K562 (cell line): ENCODE measurements around the gene C21orf58.

Experiments used
- CBX5 ChIP-seq: IDR thresholded peaks from 2 replicates; pipeline ENCODE4 v1.6.1; 2014; ENCODE audit warnings: low read depth, borderline replicate concordance
- CTCF ChIP-seq, 3 experiments: IDR thresholded peaks in 2 of 3; conservative IDR thresholded peaks in 1 of 3; 2 replicates each; pipeline ENCODE4 v1.5.1; 2011 to 2012; ENCODE audit warnings: low read length in 3 of 3, mild to moderate bottlenecking in 3 of 3, control low read depth in 2 of 3, improper control_type of control experiment in 1 of 3, inconsistent platforms in 1 of 3, low read depth in 1 of 3, mixed read lengths in 1 of 3, moderate library complexity in 1 of 3; ENCODE audit not compliant: insufficient read depth in 2 of 3
- RAD21 ChIP-seq, 2 experiments: fragments of 250-450 bp in 1 of 2; fragments of 450-650 bp in 1 of 2; sonication (Bioruptor Pico) in 1 of 2; formaldehyde crosslinking in 1 of 2; IDR thresholded peaks in 1 of 2; conservative IDR thresholded peaks in 1 of 2; 2 replicates each; pipeline versions ENCODE4 v1.4.0 to v1.8.0; 2020 to 2022; ENCODE audit warnings: mild to moderate bottlenecking in 2 of 2, moderate library complexity in 1 of 2
- RREB1 ChIP-seq: fragments of 250-450 bp; sonication (Bioruptor Pico); IDR thresholded peaks from 2 replicates; pipeline ENCODE4 v1.4.0; 2020
- SETDB1 ChIP-seq: IDR thresholded peaks from one replicate; pipeline ENCODE4 v1.6.1; 2012; ENCODE audit warnings: low read length, control low read depth, inconsistent platforms
- YY1 ChIP-seq, 3 experiments: IDR thresholded peaks; 2 replicates each; pipeline ENCODE4 v1.6.1; 2011; ENCODE audit warnings: low read length in 2 of 3, mild to moderate bottlenecking in 2 of 3, moderate library complexity in 2 of 3, borderline replicate concordance in 1 of 3, control low read depth in 1 of 3, low read depth in 1 of 3; ENCODE audit not compliant: insufficient read depth in 3 of 3, insufficient replicate concordance in 2 of 3, control insufficient read depth in 1 of 3, insufficient read length in 1 of 3; ENCODE audit errors: extremely low read depth in 1 of 3
- ZBTB5 ChIP-seq: fragments of 450-650 bp; IDR thresholded peaks from 2 replicates; pipeline ENCODE4 v1.6.1; 2017; ENCODE audit warnings: antibody characterized with exemption
- ZNF146 ChIP-seq: IDR thresholded peaks from one replicate; pipeline ENCODE4 v1.6.1; 2018; ENCODE audit warnings: missing compliant biosample characterization; ENCODE audit not compliant: unreplicated experiment

- TF ChIP-seq YY1 (IDR thresholded peaks at IDR 0.05; ENCODE audit: borderline replicate concordance in 1 of 3, control insufficient read depth in 1 of 3, extremely low read depth in 1 of 3, insufficient read depth in 3 of 3, insufficient read length in 1 of 3, insufficient replicate concordance in 2 of 3, low read depth in 1 of 3, low read length in 2 of 3) (no peak), RAD21 (CRISPR knock-in tag; conservative IDR thresholded peaks at IDR 0.05 in 1 of 2, IDR thresholded peaks at IDR 0.05 in 1 of 2) (no peak), SETDB1 (no peak), CBX5 (no peak), CTCF (IDR thresholded peaks at IDR 0.05 in 2 of 3, conservative IDR thresholded peaks at IDR 0.05 in 1 of 3; ENCODE audit: insufficient read depth in 2 of 3, low read depth in 1 of 3, low read length in 3 of 3) (no peak), RREB1 (CRISPR knock-in tag) (no peak), ZBTB5 (no peak), ZNF146 (CRISPR knock-in tag) (no peak)
Observed at GRCh38 chr21:46347203-46347550, 23.5 kb upstream of the C21orf58 start.
